OCI-LY3 (cell line): ENCODE data around the gene NOVA1.

ENCODE experiments used
- EZH2phosphoT487 ChIP-seq: fragments of 200-600 bp; shearing (Covaris generic); IDR thresholded peaks from 2 replicates; pipeline ENCODE4 v1.6.1; 2018; ENCODE audit warnings: antibody characterized with exemption, mixed run types, low read depth
- TF ChIP-seq, protein P1 (sequence below): fragments of 200-600, 300-600 bp; sonication (generic); IDR thresholded peaks from 2 replicates; pipeline ENCODE4 v1.5.1; 2014; ENCODE audit warnings: antibody characterized with exemption, low read length, low read depth

DNA sequence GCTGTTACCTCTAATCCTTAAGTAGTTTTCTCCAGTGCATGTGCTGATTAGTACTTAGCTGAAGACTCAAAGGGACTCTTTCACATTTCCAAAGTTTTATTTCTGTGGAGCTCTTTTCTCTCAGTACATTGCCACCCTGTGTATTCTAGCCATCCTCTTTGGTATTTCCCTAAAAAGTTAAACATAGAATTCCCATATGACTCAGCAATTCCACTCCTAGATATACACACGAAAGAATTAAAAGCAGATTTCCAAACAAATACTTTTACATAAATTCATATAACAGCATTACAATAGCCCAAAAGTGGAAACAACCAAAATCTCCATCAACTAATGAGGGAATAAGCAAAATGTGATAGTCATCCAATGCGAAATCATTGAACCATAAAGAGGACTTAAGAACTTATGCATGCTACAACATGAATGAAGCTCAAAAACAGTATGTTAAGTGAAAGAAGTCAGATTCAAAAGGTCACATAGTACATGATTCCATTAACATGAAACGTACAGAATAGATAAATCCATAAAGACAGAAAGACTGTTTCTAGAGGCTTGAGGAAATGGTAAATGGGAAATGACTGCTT, 9.0 kb upstream of the NOVA1 start:
- TF ChIP-seq, protein P1, sequence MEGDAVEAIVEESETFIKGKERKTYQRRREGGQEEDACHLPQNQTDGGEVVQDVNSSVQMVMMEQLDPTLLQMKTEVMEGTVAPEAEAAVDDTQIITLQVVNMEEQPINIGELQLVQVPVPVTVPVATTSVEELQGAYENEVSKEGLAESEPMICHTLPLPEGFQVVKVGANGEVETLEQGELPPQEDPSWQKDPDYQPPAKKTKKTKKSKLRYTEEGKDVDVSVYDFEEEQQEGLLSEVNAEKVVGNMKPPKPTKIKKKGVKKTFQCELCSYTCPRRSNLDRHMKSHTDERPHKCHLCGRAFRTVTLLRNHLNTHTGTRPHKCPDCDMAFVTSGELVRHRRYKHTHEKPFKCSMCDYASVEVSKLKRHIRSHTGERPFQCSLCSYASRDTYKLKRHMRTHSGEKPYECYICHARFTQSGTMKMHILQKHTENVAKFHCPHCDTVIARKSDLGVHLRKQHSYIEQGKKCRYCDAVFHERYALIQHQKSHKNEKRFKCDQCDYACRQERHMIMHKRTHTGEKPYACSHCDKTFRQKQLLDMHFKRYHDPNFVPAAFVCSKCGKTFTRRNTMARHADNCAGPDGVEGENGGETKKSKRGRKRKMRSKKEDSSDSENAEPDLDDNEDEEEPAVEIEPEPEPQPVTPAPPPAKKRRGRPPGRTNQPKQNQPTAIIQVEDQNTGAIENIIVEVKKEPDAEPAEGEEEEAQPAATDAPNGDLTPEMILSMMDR = no peak
- no peak for TF ChIP-seq EZH2phosphoT487
